Bronchial epithelial cell (primary cell): ENCODE results near the gene ANKRD27. TPM values are rescaled to one million over a fixed set of nuclear protein-coding genes. Genes with fewer than 3 reads are reported as not detected.
A peak's percentile ranks its signal among the peaks of the same experiment; 100 is the strongest.

Experiments
- DNase-seq: peaks from one replicate; pipeline ENCODE4 v3.0.0-alpha.2; 2010; ENCODE audit warnings: low read depth
- FAIRE-seq: peaks from 2 replicates; lab custom pipeline; 2011; peaks lifted over from hg19 to GRCh38; lab: Jason Lieb, UNC
- H3K27me3 ChIP-seq: 2 replicates; pipeline ENCODE4 v1.5.1; 2011; ENCODE audit warnings: low read length; ENCODE audit not compliant: control insufficient read depth, insufficient read depth
- H3K36me3 ChIP-seq: 2 replicates; pipeline ENCODE4 v1.5.1; 2011; ENCODE audit warnings: low read length; ENCODE audit not compliant: control insufficient read depth, insufficient read depth
- H3K4me3 ChIP-seq: 2 replicates; pipeline ENCODE4 v1.5.1; 2011; ENCODE audit warnings: mild to moderate bottlenecking, low read depth, low read length, control low read depth
- CTCF ChIP-seq: IDR thresholded peaks from 2 replicates; pipeline ENCODE4 v1.5.1; 2011; ENCODE audit warnings: mild to moderate bottlenecking, moderate library complexity, low read length, control low read depth, inconsistent platforms; ENCODE audit not compliant: insufficient read depth, severe bottlenecking
- total RNA-seq: library from RNA; depleted of rRNA; stranded (reverse); fragments of >200 nt; gene quantifications from 2 replicates; pipeline ENCODE4 v1.2.1, GENCODE V29; 2014

The ANKRD27 gene
- total RNA-seq, 1 donor from 2014 or later, result 37.6 TPM

GRCh38 chr19:32676895-32677359 lies 1.9 kb upstream of the ANKRD27 start:
- H3K4me3 ChIP-seq, result no peak overlapping the region
- FAIRE-seq, result no peak
- TF ChIP-seq CTCF, result no peak
- DNase-seq, result no peak
- H3K27me3 ChIP-seq, result peaks cover 17% of the 10 kb centered on the region
- peaks cover 2% of the 10 kb centered on the region for H3K36me3 ChIP-seq

DNA sequence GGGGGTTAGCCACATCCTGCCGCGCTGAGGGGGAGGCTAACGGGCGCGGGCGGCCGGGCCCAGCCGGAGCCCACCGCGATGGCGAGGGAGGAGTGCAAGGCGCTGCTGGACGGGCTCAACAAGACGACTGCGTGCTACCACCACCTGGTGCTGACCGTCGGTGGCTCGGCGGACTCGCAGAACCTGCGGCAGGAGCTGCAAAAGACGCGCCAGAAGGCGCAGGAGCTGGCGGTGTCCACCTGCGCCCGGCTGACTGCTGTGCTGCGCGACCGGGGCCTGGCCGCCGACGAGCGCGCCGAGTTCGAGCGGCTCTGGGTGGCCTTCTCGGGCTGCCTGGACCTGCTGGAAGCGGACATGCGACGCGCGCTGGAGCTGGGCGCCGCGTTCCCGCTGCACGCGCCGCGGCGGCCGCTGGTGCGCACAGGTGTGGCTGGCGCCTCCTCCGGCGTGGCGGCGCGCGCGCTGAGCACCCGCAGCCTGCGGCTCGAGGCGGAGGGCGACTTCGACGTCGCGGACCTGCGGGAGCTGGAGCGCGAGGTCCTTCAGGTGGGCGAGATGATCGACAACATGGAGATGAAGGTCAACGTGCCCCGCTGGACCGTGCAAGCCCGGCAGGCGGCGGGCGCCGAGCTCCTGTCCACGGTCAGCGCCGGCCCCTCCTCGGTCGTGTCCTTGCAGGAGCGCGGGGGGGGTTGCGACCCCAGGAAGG lies 1.4 kb upstream of the ANKRD27 start:
- no peak for DNase-seq
- Histone ChIP-seq H3K4me3 (peak overlapping the region; percentile 93), H3K36me3 (peaks cover 2% of the 10 kb centered on the region), H3K27me3 (peaks cover 17% of the 10 kb centered on the region)
- no peak for TF ChIP-seq CTCF
- no peak for FAIRE-seq

GRCh38 chr19:32675720-32676185 lies 773 bp upstream of the ANKRD27 start, which contains the start of gene RGS9BP:
TSS of gene RGS9BP (plus strand) at chr19:32675848. CDS start at chr19:32676264, 416 bp downstream.
- Histone ChIP-seq H3K4me3 (peak within 1 kb of the TSS; percentile 93), H3K27me3 (peaks cover 17% of the 10 kb centered on the region), H3K36me3 (peaks cover 2% of the 10 kb centered on the region)
- FAIRE-seq, result no peak
- DNase-seq, result peak; percentile 10
- no peak for TF ChIP-seq CTCF

- Histone ChIP-seq H3K36me3 (peaks cover 2% of the 10 kb centered on the region), H3K27me3 (peaks cover 17% of the 10 kb centered on the region), H3K4me3 (peak overlapping the region; percentile 93)
- no peak for FAIRE-seq
- DNase-seq, result no peak
- no peak for TF ChIP-seq CTCF
Observed at GRCh38 chr19:32674153-32674930, 638 bp downstream of the ANKRD27 start.

DNA sequence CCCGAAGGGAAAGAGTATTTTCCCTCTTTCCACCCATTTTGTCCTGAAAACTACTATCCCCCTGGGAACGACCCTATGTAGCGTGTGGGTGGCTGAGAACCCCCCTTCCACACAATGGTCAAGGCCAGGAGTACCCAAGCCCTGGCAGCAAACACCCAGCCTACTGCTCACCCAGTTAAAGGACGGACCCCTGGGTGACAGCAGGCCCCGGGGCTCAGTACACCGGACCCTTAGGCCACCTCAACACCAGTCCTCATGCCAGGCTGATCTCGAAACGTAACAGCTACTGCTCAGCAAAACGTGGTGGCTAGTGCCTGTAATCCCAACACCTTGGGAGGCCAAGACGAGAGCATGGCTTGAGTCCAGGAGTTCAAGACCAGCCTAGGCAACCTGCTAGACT lies 1.4 kb downstream of the ANKRD27 start:
- Histone ChIP-seq H3K4me3 (no peak overlapping the region), H3K36me3 (peaks cover 2% of the 10 kb centered on the region), H3K27me3 (peaks cover 17% of the 10 kb centered on the region)
- FAIRE-seq (no peak), DNase-seq (no peak)
- TF ChIP-seq CTCF, result no peak
